Posterior vena cava (tissue), 2 donors: Measurements from ENCODE around the gene CSMD2. TPM values are rescaled to one million over a fixed set of nuclear protein-coding genes. Genes with fewer than 3 reads are reported as not detected.
"Not testable (repeated sequence)": the region's sequence is repeated elsewhere in the genome, so short reads cannot be mapped to it uniquely, and the experiment has no call there.

Source experiments
- DNase-seq: peaks from one replicate; pipeline ENCODE4 v3.0.0-alpha.2; 2020; ENCODE audit warnings: low spot score
- intact Hi-C, 2 donors: fragments of 100-400 bp; cut with DNase I; formaldehyde crosslinking; loops; one replicate each; pipeline versions ENCODE4 v1.14.1 to v1.14.2; 2022 to 2023
- long read RNA-seq, 2 donors: library from polyadenylated mRNA; unstranded; transcript quantifications; one replicate each; pipeline ENCODE4 v2.0.0, GENCODE V29; 2020 to 2021
- total RNA-seq, 2 donors: library from RNA; stranded (reverse); fragmentation: NEBNext Ultra II Directional; extraction: Animal tissue kit (Norgen Biotek cat#: 25700); gene quantifications; one replicate each; pipeline ENCODE4 v1.2.1, GENCODE V29; 2021
- donor health status: DM: yes; HTN: yes; CAD: no.
- donor health status: DM: yes; HTN: yes; CAD: no.

Gene CSMD2
- total RNA-seq = 1 to 10 TPM; 2.4 to 3.1 TPM
- long read RNA-seq, donor 1, partial matches to known transcripts = 2 of 2 reads
- long read RNA-seq, donor 1, other reads (novel, unspliced or antisense) = 0 of 2 reads
- long read RNA-seq, donor 2, partial matches to known transcripts = 1 of 2 reads
- long read RNA-seq, donor 2, other reads (novel, unspliced or antisense) = 1 of 2 reads

DNA sequence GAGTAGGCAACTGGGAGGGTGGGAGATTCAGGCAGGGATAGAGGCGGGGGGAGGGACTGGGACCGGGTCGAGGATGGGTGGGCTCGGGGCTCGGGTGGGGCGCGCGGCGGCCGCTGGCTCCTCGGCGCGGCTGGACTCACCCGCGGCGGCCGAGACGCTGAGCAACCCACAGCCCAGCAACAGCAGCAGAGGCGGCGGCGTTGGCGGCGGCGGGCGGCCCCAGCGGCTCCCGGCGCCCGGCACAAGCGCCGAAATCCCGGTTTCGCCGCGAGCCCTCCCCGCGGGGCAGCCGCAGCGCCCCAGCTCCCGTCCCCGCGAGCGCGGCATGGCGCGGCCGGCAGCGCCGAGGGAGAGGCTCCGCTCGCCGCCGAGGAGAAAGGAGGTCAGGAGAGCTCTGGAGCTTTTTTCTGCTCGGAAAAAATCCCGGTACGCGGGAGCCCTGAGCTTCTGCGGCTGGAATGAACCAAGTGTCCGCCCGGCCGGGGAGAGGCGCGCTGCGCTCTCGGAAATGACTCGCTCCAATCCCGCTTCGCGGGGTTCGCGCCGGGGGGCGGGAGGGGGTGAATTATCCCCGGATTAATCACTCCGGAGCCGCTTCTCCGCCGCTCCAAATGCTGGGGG is at the start of gene CSMD2:
Gene CSMD2, minus strand, starts transcription at position 460 of the 621 bp plus-strand sequence. Its CDS starts 133 bp downstream, at position 327.
- intact Hi-C loops = loop anchor here (5.0 to 10.0 kb wide), 2 partner anchors 428 to 530 kb away; no protein-coding TSS in a partner anchor
- peak; percentile 85 for DNase-seq

- DNase-seq = no peak
- intact Hi-C loops = no loop called here
Measured at GRCh38 chr1:34213956-34214355, 48.9 kb upstream of the CSMD2 start.

DNA sequence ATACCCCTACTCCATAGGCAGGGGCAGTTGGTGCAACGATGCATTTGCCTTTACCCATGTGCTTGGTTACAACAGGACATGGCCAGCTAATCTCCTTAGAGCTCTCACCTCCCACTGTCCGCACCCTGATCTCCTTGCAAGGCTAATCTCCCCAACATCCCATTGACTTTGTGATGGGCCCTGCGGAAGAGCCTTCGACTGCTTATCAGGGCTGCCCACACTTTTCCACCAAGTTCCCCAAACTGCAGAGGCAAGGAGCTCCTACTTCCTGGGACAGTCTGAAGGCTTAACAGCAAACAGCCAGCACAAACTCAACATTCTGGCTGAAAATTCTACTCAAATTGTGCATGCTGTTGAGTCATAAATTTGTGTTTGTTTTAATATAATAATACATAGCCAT is 47.6 kb upstream of the CSMD2 start:
- DNase-seq = no peak
- intact Hi-C loops = no loop called here

GRCh38 chr1:34199927-34200326 is 34.9 kb upstream of the CSMD2 start:
- DNase-seq = no peak
- intact Hi-C loops = no loop called here

DNA sequence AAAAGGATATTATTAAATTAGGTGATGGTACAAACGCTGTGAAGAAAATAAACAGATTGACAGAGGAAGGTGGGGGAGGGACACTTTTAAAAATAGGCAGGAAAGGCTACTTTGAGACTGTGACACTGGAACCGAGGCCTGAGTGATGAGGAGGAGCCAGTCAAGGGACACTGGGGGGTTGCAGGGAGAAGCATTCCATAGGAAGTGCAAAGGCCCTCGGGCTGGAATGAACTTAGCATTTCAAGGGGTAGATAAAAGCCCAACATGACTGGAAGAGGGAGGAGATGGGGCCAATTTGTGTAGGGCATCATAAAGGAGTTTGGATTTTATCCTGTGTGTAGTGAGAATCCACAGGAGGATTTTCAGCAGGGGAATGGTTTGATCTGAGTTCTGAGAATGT is 27.6 kb upstream of the CSMD2 start:
- DNase-seq = no peak
- intact Hi-C loops = no loop called here

DNA sequence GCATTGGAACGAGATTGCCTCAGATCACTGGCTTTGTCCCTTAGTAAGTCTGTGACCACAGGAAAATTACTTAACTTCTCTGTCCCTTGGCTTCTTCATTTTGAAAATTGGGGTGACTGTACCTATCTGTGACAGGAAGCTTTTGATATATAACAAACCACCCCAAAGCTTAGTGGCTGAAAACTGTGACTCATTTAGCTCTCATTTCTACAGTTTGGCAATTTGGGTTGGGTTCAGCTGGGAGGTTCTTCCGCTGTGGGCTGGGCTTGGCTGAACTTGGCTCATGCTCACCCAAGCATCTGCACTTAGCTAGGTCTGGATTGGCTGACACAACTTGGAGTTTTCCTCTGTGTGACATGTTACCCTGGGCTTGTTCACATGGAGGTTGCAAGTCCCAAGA is 25.7 kb upstream of the CSMD2 start:
- intact Hi-C loops = no loop called here
- no peak for DNase-seq

- no peak for DNase-seq
Measured at GRCh38 chr1:34188985-34189384, 24.0 kb upstream of the CSMD2 start.

DNA sequence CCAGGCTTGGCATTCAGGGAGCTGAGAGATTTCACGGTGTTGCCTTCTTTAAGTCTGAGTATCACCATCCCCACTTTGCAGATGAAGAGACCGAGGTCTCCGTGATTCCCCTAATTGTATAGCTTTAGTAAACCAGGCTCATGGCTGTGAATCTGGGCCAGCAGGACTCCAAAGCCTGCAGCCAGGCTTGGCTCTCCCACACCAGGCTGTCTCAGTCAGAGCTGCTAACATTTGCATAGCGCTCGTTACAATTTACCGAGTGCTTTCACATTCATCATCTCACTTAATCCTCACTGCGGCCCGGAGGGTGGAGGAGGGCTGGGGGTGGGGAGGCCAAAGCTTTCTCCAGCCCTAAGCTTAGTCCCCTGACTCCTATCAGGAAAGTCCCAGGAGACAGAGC is 23.4 kb upstream of the CSMD2 start:
- intact Hi-C loops = loop anchor here in 1 of 2 donors (5.0 kb wide), 1 partner anchor 249 kb away; no protein-coding TSS in a partner anchor
- DNase-seq = no peak

More at GRCh38 chr1:34188985-34189384, 24.0 kb upstream of the CSMD2 start:
- intact Hi-C loops = loop anchor here in 1 of 2 donors (5.0 kb wide), 1 partner anchor 248 kb away; no protein-coding TSS in a partner anchor

DNA sequence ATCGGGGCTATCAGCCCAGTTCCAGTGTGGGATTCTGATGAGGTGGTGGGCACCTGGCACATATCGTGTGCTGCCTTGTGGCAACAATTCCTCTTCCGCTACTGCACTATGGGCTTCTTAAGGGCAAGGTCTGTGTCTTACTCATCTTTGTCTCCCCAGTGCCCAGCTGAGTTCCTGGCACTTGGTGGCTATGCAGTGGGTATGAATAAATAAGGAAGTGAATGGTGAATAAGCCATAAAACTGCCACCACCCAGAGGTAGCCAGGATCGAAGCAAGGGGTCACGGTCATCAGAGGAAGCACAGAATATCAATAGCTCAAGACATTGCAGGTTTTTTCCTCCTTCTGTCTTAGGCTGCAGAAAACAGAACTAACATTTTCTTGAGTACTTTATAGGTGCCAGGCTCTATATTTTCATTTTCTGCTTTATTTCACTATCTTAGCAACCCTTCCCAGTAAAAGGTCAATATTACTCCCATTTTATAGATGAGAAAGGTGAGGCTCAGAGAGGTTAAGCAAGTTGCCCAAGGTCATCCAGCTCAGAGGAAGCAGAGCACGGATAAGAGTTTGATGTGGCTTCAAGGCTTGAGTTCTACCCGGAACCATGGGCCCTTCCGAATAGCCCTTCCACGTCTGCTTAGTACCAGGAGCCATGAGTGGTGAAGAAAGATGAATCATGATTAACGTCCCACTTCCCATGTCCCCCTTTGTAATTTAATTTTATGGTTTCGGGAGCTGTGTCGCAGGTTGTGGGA is 21.9 kb upstream of the CSMD2 start:
- intact Hi-C loops = loop anchor here in 1 of 2 donors (5.0 kb wide), 1 partner anchor 250 kb away; no protein-coding TSS in a partner anchor
- no peak for DNase-seq

- intact Hi-C loops, DNase-seq: not testable (repeated sequence)
Measured at GRCh38 chr1:34183381-34183780, 18.4 kb upstream of the CSMD2 start.

DNA sequence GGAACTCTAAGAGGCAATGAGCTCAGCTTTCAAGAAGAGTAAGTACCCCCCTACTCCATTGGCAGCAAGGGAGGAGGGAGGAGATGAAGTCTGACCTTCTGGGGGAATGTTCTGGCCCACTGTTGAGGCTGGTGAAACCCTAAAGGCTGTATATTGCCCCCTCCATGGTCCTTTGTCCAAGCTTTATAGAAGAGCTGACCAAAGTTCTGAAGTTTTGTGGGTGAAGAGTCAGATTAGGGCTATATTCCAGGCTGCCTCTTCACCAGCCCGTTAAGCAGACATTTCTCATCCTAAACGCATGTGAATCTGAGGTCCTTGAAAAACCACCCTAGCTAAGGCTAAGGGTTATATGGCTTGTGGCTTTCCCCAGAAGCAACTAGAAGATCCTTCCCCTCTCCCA is 13.0 kb upstream of the CSMD2 start:
- intact Hi-C loops = no loop called here
- no peak for DNase-seq

GRCh38 chr1:34176830-34177603 is 12.0 kb upstream of the CSMD2 start, which contains the start of gene C1orf94:
Gene C1orf94 (plus strand): TSS chr1:34176907. CDS start chr1:34177790, 883 bp downstream.
- intact Hi-C loops = no loop called here
- DNase-seq = no peak

GRCh38 chr1:34175744-34176143 is 10.7 kb upstream of the CSMD2 start:
- intact Hi-C loops = no loop called here
- no peak for DNase-seq

DNA sequence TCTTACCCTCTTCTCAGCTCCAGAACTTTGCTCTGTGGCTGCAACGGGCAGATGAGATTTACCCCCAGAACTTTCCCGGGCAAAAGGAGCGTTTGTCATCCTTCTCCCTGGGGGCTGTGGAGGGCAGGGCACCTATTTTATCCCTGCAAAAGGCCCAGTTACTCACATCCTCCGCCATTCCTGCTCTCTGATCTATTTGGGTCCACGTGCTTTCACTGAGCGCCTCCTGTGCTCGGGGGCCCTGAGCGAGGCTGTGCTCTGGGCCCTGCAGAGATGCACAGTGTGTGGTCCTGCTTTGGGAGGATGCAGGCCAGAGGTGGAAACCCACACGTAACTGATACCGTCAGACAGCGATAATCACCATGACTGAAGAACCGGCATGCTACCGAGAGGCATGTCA is 2.4 kb upstream of the CSMD2 start:
- intact Hi-C loops = loop anchor here in 1 of 2 donors (10.0 kb wide), 1 partner anchor 533 kb away; no protein-coding TSS in a partner anchor
- no peak for DNase-seq

GRCh38 chr1:34166625-34167361 is 1.8 kb upstream of the CSMD2 start:
- no peak for DNase-seq
- intact Hi-C loops = loop anchor here in 1 of 2 donors (10.0 kb wide), 1 partner anchor 532 kb away; no protein-coding TSS in a partner anchor

- intact Hi-C loops = loop anchor here in 1 of 2 donors (10.0 kb wide), 1 partner anchor 531 kb away; no protein-coding TSS in a partner anchor
- DNase-seq = no peak
Measured at GRCh38 chr1:34166191-34166624, 1.2 kb upstream of the CSMD2 start.

DNA sequence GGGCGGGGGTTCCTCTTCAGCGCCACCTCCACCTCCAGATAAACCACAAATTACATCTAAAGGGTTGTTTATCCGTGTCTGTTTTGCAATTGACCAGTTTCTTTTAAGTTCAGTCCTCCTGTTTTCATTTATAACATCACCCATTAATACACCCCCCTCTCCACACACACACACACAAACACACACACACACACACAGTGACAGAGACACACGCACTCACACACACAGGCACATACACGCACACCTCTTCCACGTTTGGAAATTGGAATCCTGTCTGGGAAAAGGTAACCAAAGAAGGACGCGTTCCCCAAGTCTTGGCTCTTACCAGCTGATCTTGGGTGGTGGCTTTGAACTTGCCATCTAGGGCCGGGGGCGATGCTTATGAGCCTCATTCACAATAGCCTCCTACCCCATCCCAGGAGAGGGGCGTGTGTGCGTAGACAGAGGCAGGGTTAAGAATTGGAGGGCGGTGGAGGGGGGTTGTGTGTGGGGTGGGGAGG is 442 bp upstream of the CSMD2 start:
- no peak for DNase-seq
- intact Hi-C loops = loop anchor here in 1 of 2 donors (10.0 kb wide), 1 partner anchor 531 kb away; no protein-coding TSS in a partner anchor
